ENCODE measurements around the gene C1QTNF12. TPM values are rescaled to one million over a fixed set of nuclear protein-coding genes. Genes with fewer than 3 reads are reported as not detected.

Gene C1QTNF12
- total RNA-seq, 4 donors from 2014 or later: 0.79 to 3.0 (median 1.7) TPM; not detected in 1

DNA sequence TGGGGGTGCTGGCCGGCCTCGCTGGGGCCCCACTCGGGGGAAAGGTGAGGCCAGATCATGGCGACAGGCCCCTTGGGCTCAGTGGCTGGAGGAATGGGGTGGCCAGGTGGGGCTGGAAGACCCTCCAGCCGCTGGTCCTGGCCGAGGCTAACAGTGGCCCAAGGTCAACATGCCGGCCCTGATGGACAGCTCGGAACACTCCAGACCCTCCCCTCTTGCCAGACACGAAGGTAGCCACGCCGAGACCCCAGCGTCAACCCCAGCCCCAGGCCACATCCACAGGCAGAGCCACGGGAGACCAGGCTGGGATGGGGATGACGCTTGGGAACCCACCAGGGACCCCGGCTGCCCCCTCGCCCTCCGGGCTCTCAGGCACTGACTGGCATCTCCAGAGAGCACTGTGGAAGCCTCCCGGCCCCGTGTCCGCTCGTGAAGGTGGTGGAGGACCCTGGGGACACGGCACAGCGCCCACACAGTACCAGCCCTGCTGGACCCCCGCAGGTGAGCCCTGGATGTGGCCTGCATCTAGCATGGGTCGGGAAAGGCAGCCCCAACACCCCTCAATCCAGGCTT is 905 bp upstream of the C1QTNF12 start:
- H3K4me3 ChIP-seq: no peak overlapping the region
- H3K36me3 ChIP-seq: peaks cover 0 to 13% (median 0%) of the 10 kb centered on the region in 3 donors
- intact Hi-C loops (cut with DNase I): loop anchor here (10.0 kb wide), 1 partner anchor 123 kb away; no protein-coding TSS in a partner anchor
- 57% methylated on average over 9 of the region's 25 CpGs; no CpG with 5 or more reads in 1 of the 2 donors for WGBS, 2 donors
- no peaks in the 10 kb centered on the region for H3K9me3 ChIP-seq
- TF ChIP-seq POLR2A (IDR thresholded peaks at IDR 0.05): no peak
- TF ChIP-seq, protein P1, sequence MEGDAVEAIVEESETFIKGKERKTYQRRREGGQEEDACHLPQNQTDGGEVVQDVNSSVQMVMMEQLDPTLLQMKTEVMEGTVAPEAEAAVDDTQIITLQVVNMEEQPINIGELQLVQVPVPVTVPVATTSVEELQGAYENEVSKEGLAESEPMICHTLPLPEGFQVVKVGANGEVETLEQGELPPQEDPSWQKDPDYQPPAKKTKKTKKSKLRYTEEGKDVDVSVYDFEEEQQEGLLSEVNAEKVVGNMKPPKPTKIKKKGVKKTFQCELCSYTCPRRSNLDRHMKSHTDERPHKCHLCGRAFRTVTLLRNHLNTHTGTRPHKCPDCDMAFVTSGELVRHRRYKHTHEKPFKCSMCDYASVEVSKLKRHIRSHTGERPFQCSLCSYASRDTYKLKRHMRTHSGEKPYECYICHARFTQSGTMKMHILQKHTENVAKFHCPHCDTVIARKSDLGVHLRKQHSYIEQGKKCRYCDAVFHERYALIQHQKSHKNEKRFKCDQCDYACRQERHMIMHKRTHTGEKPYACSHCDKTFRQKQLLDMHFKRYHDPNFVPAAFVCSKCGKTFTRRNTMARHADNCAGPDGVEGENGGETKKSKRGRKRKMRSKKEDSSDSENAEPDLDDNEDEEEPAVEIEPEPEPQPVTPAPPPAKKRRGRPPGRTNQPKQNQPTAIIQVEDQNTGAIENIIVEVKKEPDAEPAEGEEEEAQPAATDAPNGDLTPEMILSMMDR (IDR thresholded peaks at IDR 0.05): no peak
- H3K4me1 ChIP-seq: peaks cover 8 to 31% (median 12%) of the 10 kb centered on the region in 3 donors
- peaks cover 0 to 44% (median 11%) of the 10 kb centered on the region in 4 donors for H3K27me3 ChIP-seq
- DNase-seq: no peak
- H3K27ac ChIP-seq: no peak overlapping the region

DNA sequence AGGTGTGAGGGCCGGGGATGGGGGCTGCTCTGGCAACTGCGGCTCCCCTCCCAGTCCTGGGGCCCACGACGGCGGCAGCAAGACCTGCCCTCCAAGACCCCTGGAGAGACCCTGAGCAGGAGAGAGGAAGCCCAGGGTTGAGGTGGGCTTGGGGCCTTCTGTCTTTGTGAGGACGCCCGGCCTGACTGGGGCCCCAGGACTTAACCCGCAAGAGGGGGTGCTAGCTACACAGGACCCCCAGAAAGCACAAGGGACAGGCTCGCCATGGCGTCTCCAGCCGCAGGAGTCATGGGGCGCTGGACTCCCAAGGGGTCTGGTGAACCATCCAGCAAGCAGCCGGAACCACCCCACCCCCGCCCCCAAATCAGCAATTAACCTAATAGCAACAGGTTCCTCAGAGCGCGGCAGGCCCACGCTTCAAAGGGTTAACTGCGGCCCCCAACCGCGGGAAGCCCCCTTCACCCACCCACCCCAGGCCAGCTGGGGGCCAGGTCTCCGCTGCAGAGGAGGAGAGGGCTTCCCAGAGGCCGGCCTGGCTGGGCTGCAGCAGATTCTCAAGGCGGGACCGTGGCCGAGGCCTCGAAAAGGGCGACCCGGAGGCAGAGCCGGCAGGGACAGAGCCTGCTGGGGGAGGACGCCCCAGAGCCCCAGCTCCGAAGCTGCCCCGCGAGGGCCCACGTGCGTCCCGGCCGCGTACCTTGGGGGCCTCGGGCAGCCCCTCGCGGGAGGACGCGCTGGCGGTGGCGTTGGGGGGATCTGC is 525 bp downstream of the C1QTNF12 start:
- H3K9me3 ChIP-seq: no peaks in the 10 kb centered on the region
- H3K27ac ChIP-seq: no peak overlapping the region
- intact Hi-C loops (cut with DNase I): loop anchor here (10.0 kb wide), 1 partner anchor 121 kb away; no protein-coding TSS in a partner anchor
- H3K36me3 ChIP-seq: no peaks in the 10 kb centered on the region
- H3K4me3 ChIP-seq: peak overlapping the region in 2 of 4 donors; percentile 28 to 31
- peaks cover 9 to 29% (median 12%) of the 10 kb centered on the region in 3 donors for H3K4me1 ChIP-seq
- no peak for DNase-seq
- no peak for TF ChIP-seq POLR2A (IDR thresholded peaks at IDR 0.05)
- TF ChIP-seq, protein P1 (IDR thresholded peaks at IDR 0.05): no peak
- H3K27me3 ChIP-seq: peaks cover 0 to 48% (median 11%) of the 10 kb centered on the region in 4 donors
- 1% methylated on average over 12 of the region's 45 CpGs; no CpG with 5 or more reads in 1 of the 2 donors for WGBS, 2 donors

DNA sequence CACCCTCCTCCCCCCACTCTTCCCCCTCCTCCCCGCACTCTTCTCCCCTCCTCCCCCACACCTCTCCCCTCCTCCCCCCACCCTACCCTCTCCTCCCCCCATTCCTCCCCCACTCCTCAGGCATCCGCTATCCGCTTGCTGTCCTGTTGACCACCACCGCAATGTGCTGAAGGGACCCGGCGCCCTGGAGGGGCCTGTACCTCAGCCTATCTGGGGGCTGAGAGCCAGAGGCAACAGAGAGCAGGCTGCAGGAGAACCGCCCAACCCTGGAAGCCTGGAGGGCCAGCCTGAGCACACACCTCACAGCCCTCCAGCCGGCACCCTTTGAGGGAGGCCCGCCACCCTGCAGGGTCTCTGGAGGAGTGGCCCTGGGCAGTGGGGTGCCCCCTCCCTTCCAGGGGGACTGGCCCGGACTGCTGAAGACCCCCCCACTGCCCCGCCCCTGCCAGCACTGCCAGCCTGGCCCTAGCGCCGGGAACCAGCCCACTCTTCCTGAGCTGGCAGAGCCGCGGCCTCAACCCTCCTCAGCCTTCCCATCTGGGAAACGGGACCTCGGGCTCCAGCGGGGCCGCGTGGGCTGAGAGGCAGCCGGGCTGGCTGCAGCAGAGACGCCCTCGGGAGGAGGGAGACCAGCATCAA is 1.2 kb downstream of the C1QTNF12 start:
- no peak for TF ChIP-seq POLR2A (IDR thresholded peaks at IDR 0.05)
- TF ChIP-seq, protein P1 (IDR thresholded peaks at IDR 0.05): no peak
- no peak for DNase-seq
- peaks cover 5 to 29% (median 6%) of the 10 kb centered on the region in 3 donors for H3K4me1 ChIP-seq
- no CpG with 5 or more reads among the region's 23 CpGs for WGBS, 2 donors
- intact Hi-C loops (cut with DNase I): loop anchor here (10.0 kb wide), 1 partner anchor 120 kb away; no protein-coding TSS in a partner anchor
- no peak overlapping the region for H3K4me3 ChIP-seq
- no peak overlapping the region for H3K27ac ChIP-seq
- no peaks in the 10 kb centered on the region for H3K9me3 ChIP-seq
- no peaks in the 10 kb centered on the region for H3K36me3 ChIP-seq
- peaks cover 0 to 55% (median 11%) of the 10 kb centered on the region in 4 donors for H3K27me3 ChIP-seq

DNA sequence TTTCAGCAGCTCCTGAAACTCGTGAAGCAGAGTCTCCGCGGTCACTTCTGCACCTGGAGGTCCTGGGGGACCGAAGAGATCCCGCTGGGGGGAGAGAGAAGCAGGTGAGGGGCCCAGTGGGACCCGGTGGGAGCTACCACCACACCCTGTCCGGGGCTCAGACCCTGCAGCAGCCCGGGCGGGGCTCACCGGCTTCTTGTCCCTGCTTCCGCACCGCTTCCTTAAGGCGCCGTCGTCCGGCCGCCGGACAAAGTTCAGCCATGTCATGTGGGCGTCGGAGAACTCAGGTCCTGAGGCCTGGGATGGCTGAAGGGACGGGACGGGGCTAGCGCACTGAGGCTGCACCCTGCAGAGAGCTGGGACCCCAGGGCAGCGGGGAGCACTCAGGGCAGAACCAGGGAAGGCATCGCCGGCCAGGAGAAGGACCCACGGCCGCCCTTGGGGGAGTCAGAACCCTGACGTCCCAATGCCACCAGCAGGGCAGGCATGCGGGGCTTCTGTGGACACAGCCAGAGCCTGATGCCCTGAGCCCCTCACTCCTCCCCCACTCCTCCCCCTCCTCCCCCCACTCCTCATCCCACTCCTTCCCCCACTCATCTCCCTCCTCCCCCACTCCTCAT is 2.2 kb downstream of the C1QTNF12 start:
- Histone ChIP-seq H3K27me3 (peaks cover 0 to 65% (median 13%) of the 10 kb centered on the region in 4 donors), H3K36me3 (no peaks in the 10 kb centered on the region), H3K27ac (no peak overlapping the region), H3K4me1 (peaks cover 13 to 37% (median 13%) of the 10 kb centered on the region in 3 donors), H3K4me3 (no peak overlapping the region), H3K9me3 (no peaks in the 10 kb centered on the region)
- TF ChIP-seq POLR2A (IDR thresholded peaks at IDR 0.05): no peak
- TF ChIP-seq, protein P1 (IDR thresholded peaks at IDR 0.05): no peak
- 59 to 82% methylated on average over 5 to 18 of the region's 30 CpGs for WGBS, 2 donors
- intact Hi-C loops (cut with DNase I): loop anchor here (10.0 kb wide), 1 partner anchor 120 kb away; no protein-coding TSS in a partner anchor
- no peak for DNase-seq

Measured in esophagus squamous epithelium (tissue), 5 donors.